Keratinocyte (primary cell): Measurements from ENCODE around the gene DISC1.

Experiments
- CTCF ChIP-seq, 3 experiments: IDR thresholded peaks in 1 of 3; conservative IDR thresholded peaks in 1 of 3; optimal IDR thresholded peaks in 1 of 3; 2 replicates in 2 of 3; 3 replicates in 1 of 3; pipeline versions ENCODE3 to v1.5.1; 2011; ENCODE audit warnings: low read length in 3 of 3, mild to moderate bottlenecking in 3 of 3, moderate library complexity in 2 of 3, control low read depth in 1 of 3, inconsistent platforms in 1 of 3; ENCODE audit not compliant: insufficient read depth in 2 of 3; ENCODE audit errors: extremely low read depth in 1 of 3
- EZH2 ChIP-seq: IDR thresholded peaks from one replicate; pipeline ENCODE4 v1.6.1; 2012; ENCODE audit warnings: inconsistent platforms, mild to moderate bottlenecking, low read length, moderate library complexity

GRCh38 chr1:231643071-231643934 is 16.7 kb downstream of the DISC1 start:
- TF ChIP-seq CTCF (optimal IDR thresholded peaks at IDR 0.05 in 1 of 3, IDR thresholded peaks at IDR 0.05 in 1 of 3, conservative IDR thresholded peaks at IDR 0.05 in 1 of 3; ENCODE audit: extremely low read depth in 1 of 3, insufficient read depth in 2 of 3, low read length in 3 of 3): no peak
- no peak for TF ChIP-seq EZH2
